HepG2 (cell line): ENCODE measurements around the gene DNAJC7. TPM values are rescaled to one million over a fixed set of nuclear protein-coding genes. Genes with fewer than 3 reads are reported as not detected.

ENCODE experiments used
- ZNF318 ChIP-seq: sonication (generic); formaldehyde crosslinking; IDR thresholded peaks from 2 replicates; pipeline ENCODE4 v1.4.0; 2020; ENCODE audit warnings: mild to moderate bottlenecking, missing genetic modification reagents
- polyA plus RNA-seq, 8 experiments: library from polyadenylated mRNA; depleted of rRNA in 3 of 8; stranded (reverse) in 7 of 8; unstranded in 1 of 8; fragments of >200 nt; fragmentation: Illumina TruSeq in 4 of 8; extraction: Trizol in 4 of 8; gene quantifications; 2 replicates each; pipeline versions ENCODE4 v1.2.1 to v1.2.3, GENCODE V29; 2011 to 2016; ENCODE audit warnings: low read depth in 4 of 8, missing spikeins in 1 of 8, mixed read lengths in 1 of 8; ENCODE audit not compliant: insufficient read depth in 1 of 8
- total RNA-seq, 5 experiments: library from RNA; depleted of rRNA; stranded (reverse); fragments of >200 nt; fragmentation: Illumina TruSeq; extraction: Trizol; gene quantifications; 2 replicates each; pipeline ENCODE4 v1.2.3, GENCODE V29; 2016; ENCODE audit warnings: low read depth in 1 of 5

The DNAJC7 gene
- total and polyA plus RNA-seq, 2 of the 13 experiments (the other 11 are each of a cell fraction or from before 2014, with no cell fraction given): 47.7 to 132 TPM

DNA sequence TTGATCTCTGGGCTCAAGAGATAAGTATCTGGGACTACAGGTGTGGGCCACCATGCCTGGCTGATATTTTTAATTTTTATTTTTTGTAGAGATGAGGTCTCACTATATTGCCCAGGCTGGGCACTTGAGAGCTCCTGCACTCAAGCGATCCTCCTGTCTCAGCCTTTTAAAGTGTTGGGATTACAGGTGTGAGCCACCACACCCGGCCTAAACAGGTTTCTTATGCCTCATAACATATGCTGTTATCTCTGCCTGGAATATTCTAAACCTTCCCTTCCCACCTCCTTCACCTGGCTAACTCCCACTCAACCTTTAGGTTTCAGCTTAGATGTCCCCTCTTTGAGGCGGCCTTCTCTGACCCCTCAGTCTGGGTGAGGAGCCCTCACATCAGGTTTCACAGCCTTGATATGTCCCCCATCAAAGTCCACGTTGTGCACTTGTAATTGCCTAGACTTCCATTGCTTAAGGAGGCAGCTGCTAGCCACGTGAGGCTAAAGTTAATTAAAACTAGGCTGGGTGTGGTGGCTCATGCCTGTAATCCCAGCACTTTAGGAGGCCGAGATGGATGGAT is 59.3 kb downstream of the DNAJC7 start (continued):
- no peak for TF ChIP-seq ZNF318 (CRISPR knock-in tag)
